NOMO-1 treated with DMSO at 0.1 percent for 48 hours (cell line): ENCODE results near the gene ST6GAL2.

ENCODE experiments used
- DNase-seq: peaks from one replicate; lab custom pipeline; 2025; ENCODE audit not compliant: unreplicated experiment; lab: John Stamatoyannopoulos, UW

The ST6GAL2 gene

DNA sequence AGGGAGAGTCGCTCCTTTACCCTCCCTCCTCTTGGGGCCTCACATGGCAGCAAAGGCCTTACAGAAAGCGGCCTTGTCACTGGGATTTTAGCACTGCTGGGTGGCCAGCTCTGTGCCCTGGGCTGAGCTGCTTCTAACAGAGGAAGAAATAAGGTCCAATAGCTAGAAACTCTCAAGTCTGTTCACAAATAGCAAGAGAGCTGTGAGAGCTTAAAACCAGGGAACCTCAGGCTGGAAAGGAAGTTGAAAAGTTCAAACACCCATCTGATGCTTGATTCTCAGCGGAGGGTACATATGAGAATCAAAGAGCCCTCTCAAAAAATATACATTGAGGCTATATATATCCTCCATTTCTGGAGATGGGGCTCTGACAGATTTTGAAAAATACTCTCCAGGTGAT lies 54.7 kb downstream of the ST6GAL2 start:
- DNase-seq = no peak

DNA sequence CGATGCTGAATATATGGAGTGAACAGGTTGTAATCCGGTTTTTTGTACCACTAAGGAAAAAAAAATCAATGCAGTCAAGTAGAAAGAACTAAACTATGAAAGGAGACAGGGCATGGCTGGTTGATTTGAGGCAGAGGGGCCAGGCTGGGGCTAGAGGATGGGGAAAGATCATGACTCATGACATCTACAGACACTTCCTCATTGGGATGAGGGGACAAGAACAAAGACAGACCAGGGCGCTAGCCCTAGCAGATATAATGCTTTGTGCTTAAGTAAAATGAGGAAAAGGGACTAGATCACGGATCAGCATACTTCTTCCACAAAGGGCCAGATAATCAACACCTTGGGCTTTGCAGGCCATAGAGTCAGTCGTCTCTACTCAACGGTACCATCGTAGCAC lies 55.8 kb downstream of the ST6GAL2 start:
- DNase-seq = no peak

DNA sequence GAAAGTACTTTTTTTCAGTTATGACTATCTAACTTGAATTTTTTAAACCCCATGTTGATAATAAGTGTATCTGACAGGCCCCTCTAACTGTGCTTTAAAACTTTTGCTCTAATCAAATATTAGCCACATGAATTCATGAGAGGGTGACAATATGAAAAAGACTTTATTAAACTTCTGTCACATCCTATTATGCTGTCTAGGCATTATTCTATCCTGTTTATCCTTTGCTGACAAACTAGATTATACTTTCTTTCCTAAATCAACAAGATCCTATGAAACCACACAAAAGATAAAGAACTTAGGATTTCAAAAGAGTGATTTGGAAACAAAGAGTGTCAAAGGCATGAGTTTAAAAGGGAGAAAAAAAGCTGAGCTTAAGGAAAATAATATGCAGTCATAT lies 57.8 kb downstream of the ST6GAL2 start:
- no peak for DNase-seq

DNA sequence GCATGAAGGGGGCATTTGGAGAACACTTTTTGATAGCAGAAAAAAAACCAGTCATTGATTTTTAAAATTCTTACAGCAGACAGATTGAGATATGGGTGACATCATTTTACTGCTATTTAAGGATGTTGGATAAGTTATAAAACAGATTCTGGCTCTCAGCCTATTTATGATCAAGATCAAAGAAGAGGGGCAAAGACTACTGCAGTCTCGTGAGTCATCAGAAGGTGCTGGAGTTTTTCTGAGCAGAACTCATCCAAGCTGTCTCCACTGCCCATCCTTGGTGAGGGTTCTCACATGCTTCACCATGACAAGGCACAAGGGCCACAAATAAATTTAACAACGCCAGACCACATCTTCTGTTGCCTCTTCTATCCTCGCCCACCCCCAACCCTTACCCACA lies 58.8 kb downstream of the ST6GAL2 start:
- DNase-seq = no peak

DNA sequence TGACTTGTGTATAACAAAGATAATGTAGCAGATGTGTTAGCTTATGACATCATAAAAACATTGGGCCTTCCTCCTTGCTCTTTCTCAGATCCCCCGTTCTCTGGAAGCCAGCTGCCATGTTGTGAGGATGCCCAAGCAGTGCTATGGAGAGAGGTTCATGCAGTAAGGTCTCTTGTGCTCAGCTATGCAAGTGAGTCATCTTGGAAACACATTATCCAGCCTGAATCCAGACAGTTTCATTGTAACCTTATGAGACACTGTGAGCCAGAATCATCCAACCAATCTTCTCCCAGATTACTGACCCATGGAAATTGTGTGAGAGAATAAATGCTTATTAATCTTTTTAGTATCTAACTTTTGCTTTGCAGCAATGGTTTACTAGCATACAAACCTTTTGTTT lies 60.8 kb downstream of the ST6GAL2 start:
- no peak for DNase-seq

DNA sequence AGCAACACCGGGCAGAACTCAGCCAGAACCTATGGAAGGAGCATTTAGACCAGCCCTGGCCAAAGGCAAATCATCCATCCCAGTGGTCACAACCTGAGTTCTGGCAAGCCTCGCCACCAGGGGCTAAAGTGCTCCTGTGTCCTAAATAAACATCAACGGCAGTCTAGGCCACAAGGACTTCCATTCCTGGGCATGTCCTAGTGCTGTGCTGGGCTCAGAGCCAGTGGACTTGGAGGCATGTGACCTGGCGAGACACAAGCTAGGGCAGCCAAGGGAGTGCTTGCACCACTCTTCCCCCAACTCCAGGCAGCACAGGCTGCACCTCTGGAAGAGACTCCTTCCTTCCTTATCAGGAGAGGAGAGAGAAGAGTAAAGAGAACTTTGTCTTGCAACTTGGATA lies 69.0 kb downstream of the ST6GAL2 start:
- DNase-seq = no peak

DNA sequence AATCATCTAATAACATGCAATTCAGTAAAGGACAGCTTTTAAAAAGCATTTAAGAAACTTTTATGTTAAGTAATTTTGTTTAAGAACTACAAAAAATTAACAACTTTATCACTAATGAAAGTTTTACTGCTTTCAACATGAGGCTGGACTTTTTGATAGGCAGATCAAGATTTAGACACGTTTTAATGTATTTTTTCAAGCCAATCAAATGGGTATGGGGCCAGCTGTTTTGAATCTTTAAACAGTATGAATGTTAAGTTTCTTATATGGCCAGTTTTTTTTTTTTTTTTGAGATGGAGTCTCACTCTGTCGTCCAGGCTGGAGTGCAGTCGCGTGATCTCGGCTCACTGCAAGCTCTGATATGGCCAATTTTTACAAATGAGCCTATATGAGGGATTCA lies 73.1 kb downstream of the ST6GAL2 start:
- DNase-seq = no peak

DNA sequence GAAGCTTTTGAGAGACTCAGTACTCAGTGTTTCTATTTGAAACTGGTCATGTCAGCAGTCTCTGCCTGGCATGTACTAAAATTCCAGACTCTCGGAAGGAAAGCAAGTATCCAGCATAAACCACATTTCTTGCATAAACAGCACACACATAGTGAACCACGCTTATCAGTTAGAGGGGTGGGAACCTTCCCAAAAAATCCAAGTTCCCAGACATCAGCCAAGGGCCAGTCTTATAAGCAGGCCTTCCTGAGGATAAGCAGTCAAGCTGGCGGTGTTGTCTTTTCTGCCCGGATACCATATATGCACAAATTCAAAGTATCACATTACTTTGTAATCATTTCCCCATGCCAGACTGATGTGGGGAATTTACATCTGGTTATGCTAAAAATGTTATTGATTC lies 73.6 kb downstream of the ST6GAL2 start:
- no peak for DNase-seq

DNA sequence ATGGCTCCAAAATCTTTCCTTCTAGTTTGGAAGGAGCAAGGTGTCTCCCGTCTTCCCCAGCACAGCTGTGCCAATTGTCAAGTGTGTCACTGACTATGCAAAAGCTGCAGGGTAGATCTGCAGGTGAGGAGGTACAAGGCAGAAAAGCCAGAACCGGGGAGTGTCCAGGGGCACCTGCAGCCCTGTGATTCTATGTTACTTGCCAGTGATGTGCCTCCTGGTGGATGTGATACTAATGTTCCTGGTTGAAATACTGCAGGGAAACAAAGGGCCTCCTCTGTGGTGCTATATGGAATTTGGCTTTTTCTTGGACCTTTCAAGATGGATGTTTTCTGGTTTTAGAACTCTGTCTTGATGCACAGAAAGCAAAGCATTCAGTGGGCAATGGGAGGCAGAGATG lies 80.3 kb downstream of the ST6GAL2 start:
- no peak for DNase-seq

DNA sequence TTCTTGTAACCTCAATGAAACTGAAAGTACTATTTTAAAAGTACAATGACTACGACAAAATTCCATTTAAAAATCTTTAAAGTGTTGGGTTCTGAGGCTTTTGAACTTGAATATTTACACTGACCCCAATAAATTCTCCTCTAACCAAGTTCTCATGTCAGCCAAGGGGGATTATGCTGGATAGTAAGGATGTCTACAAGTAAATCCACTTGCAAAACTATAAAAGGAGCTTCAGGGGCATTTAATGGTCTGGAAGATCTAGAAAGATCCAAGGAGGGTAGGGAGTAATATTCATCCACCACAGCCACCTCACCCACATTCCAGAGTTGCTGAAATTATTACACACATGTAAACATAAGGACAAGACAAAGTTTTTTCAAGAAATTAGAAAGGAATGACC lies 81.8 kb downstream of the ST6GAL2 start:
- no peak for DNase-seq

DNA sequence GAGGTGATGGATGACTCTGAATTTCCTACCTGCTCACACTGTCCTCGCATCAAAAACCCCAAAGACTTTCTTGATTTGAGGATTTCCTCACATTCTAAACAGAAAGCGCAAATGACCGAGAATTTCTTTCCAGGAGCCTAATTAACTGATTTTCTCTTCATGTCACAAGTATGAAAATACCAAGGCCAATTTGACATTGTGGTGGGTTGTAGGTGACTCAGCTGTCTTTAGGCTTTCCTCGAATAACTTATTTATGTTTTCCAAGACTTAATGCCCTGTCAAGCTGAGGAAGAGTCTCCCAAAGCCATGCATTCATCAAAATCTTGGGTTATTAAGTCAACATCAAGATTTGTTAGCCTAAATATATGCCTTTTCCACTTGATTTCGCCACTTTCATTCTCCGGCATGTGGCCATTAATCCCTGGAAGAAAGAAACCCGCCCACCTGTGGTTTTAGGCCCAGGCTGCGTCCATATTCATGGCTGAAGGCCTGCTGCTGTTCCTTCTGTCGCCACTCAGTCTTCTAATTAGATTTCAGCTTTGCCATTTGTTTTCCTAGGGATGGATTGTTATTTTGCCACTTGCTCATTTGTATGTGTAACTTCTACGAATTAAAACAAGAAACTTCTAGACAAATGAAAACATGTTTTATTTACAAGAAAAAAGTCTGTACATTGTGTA lies 84.9 kb downstream of the ST6GAL2 start:
- no peak for DNase-seq

DNA sequence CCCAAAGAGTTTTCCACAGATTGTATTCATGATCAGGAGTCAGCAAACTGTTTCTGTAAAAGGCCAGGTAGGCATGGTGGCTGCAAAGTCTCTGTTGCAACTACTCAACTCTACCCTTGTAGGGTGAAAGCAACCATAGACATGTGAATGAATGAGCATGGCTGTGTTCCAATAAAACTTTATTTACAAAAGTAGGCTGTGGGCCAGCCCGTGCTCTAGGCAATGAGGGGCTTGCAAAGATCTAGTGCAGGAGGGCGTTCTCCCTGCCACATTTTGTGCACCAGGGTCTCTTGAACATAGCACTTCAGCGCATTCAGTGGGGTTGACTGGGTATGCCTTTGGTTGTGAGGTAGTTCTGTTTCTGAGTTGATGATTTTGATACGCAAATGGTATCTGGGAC lies 85.8 kb downstream of the ST6GAL2 start:
- no peak for DNase-seq

DNA sequence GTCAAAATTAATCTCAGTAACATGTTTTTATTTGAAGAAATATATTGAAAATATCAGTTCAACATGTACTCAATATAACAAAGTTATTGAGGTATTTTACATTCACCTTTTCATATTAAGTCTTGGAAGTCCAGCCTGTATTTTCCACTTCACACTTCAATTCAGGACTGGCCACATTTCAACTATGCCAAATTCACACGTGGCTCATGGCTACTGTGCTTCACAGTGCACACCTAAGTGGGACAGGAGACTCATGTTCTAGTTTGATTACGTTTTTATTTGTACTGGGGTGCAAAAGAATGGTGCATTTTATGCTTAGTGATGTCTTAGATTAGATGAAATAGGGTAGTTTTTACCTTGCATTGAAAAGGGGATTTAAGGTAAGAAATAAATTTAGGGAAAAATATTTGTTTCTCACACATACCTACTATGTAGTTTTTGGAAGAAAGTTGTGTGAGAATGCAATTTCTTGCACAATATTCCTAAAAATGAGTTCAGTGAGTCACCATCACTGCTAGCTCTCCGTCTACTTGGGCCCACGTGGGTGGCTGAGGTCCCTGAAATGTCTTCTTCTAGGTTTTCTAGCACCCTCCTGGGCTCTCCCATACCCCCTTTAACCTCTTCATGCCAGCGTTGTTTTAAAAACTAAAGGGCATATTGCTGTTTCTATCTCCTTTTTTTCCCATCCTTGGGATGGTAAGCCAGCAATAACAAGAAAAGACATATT lies 87.0 kb downstream of the ST6GAL2 start:
- DNase-seq = no peak

DNA sequence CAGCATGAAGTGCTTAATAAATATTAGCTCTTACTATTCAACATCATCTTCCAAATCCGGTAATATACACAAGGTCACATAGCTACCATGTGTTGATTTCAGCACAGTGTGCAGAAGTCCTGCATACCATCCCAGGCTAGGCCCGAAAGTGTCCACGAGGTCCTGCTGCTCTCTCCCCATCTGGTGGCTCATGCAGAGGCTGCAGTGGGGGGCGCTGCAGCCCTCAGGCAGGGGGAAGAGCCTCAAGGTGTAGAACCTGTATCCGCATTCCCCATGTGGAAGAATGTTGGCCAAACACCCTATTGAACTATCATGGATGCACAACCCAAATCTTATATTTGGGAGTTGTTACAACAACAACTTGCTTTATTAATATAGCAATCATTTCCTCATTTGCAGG lies 88.5 kb downstream of the ST6GAL2 start:
- DNase-seq = no peak

DNA sequence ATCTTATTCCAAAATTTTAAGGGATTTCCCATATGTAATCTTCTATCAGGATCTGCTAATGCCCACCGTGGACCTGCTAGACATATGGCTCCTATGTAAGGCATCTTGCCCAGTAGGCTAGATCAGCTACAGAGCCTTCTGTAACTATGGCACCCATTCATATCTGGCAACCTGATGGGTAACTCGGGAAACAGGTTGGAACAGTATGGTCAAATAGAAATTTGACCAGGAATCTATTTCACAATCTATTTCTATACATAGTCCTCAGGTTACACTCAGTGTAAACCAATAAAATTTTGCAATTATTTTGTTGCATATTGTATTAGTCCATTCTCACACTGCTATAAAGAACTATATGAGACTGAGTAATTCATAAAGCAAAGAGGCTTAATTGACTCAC lies 93.3 kb downstream of the ST6GAL2 start:
- DNase-seq = no peak

DNA sequence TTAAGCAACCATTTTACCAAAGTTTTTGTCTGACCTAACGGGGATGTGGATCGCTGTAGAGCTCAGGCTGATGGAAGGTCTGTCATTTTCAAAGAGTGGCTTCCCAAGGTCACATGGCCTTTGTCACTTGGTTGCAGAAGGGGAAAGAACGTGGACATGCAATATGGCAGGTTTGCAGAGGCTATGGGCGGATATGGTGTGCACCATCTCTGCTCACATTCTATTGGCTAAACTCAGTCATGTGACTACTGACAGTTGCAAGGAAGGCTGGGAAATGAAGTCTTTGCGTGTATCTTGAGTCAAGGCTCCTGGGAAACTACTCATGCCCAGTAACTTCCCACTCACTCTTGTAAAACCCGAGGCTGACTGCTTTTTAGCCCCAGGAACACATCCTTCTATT lies 96.8 kb downstream of the ST6GAL2 start:
- DNase-seq = no peak

DNA sequence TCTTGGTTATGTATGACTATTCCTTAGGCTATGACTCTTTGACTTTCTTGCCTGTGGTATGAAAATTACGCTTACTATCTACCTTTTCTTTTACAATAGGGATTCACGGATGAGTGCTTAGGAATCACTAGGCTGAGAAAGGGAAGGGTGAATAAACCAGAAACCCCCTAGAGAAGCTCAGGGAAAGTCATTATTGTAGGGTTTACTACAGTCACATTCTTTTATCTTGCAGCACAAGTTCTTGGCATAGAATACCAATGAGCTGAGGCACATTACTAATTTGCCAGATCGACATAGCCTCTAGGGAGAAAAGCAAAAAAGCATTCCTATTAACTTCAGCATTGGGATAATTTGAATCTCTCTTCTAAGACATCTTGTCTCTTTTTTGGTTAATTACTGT lies 103.3 kb downstream of the ST6GAL2 start:
- no peak for DNase-seq

DNA sequence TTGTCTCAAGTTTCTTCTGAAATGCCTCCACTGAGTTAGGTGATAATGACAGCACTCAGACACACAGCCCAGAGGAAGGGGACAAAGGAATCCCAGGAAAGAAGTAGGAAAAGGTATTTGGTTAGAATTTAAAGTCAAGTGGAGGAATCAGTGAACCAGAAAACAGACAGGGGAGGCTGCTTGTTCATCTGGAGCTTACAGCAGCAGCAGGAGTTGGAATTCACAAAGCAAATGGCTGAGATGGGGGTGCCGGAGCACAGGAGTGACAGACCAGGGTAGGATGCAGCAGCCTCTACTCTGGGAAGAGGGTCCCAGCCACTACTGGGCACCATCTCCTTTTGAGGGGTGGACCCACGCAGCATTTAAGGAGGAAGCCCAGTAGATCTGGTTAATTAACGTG lies 104.8 kb downstream of the ST6GAL2 start:
- DNase-seq = no peak

DNA sequence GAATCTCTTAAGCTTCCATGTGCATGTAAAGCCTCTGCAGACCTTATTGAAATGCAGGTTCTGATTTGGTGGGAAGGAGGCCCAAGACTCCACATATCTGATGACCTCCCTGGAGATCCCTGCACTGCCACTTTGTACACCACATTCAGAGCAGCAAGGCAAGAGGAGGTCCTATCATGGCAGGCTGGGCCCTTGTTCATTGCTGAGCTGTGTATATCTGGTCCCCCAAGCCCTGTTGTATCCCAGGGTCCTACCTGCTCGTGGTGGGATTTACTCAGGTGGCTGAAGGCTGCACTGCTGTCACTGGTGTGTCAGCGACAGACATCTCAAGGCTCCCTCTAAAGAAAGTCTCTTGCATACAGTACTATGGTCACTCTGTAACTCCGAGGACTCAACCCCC lies 114.2 kb downstream of the ST6GAL2 start:
- DNase-seq = no peak

DNA sequence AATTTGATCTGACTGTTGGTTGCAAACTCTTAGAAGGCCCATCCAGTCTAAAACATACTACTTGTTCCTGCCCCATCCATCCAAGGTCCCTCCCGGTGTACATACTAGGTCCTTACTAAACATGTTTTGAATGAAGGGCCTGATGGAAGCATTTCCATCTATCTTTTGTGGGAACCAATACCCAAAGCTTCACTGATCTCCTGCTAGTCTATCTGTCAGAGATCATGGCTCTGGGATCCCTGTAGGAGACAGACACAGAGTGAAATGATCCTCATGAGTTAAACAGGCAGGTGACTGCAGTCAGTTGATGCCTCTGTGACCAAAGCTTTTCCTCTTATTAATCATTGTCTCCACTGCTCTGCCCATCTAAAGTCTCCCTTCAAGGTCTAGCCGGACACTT lies 115.0 kb downstream of the ST6GAL2 start:
- no peak for DNase-seq

DNA sequence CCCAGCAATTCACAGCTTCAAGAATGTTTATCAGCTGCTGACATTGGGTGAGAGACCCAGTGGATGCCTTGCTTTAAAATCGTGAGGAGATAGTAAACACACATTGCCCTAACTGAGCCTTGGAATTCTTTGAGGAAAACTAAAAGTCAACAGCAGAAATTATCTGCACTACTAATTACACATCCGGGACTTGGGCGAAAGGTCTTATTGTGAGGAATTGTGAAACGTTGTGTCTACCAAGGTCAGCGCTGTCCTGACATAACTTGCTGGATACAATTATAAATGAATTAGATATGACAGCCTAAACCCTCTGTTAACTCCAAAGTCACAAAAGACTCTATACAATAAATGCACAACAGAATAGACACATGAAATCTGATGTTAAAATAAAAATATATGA lies 121.4 kb downstream of the ST6GAL2 start:
- DNase-seq = no peak

DNA sequence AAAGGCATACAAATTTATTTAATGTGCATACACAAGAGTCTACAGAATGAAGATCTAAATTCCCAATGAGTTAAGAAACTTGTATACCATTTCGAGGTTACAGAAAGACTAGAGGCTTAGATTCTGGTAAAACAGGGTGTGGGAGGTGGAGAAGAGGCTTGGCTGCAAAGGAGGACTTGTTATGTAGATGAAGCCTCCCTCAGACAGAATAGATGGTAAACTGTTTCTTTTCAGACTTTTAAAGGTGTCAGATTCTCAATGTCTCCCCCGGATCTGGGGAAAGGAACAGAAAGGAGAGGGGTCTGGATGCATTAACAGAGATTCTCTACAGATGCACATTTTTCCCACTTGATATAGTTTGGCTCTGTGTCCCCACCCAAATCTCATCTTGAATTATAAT lies 126.0 kb downstream of the ST6GAL2 start:
- no peak for DNase-seq

DNA sequence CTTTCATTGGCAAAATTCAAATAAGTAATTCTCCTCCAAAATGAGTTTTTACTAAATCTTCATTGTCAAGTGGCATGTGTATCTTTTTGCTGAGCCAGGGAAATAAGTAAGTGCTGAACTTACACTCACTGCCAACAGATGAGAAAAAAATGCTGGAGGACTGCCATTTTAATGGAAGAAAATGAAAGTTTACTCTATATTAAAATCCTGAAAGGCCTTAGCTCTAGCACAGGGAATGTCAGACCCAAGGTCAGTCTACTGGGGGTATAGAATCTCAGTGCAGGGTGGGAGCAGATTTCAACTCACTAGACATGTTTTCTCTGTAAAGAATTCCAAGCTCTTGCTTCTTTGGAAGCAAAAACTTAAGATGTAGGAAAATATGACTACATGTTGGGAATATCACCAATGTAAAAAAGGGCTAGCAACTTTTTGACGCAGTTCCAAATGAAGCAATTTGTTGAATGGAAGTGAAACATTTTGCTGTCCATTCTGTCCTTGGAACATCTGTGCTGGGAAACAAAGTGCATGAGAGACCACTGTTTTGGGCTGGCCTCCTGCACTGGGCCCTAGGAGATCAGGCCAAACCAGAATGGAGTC lies 127.0 kb downstream of the ST6GAL2 start:
- DNase-seq = no peak
